ENCODE results near the gene RAD51B.

GRCh38 chr14:68147303-68147702 lies 327.7 kb downstream of the RAD51B start:
- TF ChIP-seq EP300 (IDR thresholded peaks at IDR 0.05) = no peak
- no peak for TF ChIP-seq POLR2A (IDR thresholded peaks at IDR 0.05)
- no peak for TF ChIP-seq CTCF (IDR thresholded peaks at IDR 0.05)

All from ovary (tissue), 3 donors.